Chondrocyte (in vitro differentiated cells): Measurements from ENCODE around the gene GIMAP5. TPM values are rescaled to one million over a fixed set of nuclear protein-coding genes. Genes with fewer than 3 reads are reported as not detected.

ENCODE experiments used
- DNase-seq: peaks from one replicate; pipeline ENCODE4 v3.0.0; 2021; ENCODE audit warnings: mixed read lengths, low spot score
- H3K27ac Mint-ChIP-seq: one replicate; pipeline ENCODE4 v1.8.0; 2021; ENCODE audit warnings: mild to moderate bottlenecking, moderate library complexity, mixed read lengths; ENCODE audit not compliant: unreplicated experiment
- H3K27me3 Mint-ChIP-seq: 2 replicates; pipeline ENCODE4 v1.8.0; 2021; ENCODE audit warnings: low read depth, mixed read lengths
- H3K36me3 Mint-ChIP-seq: 2 replicates; pipeline ENCODE4 v1.8.0; 2021; ENCODE audit warnings: low read depth, mixed read lengths
- H3K4me1 Mint-ChIP-seq: 2 replicates; pipeline ENCODE4 v1.8.0; 2021; ENCODE audit warnings: low read depth, mild to moderate bottlenecking, mixed read lengths
- H3K4me3 Mint-ChIP-seq: one replicate; pipeline ENCODE4 v1.8.0; 2021; ENCODE audit warnings: mild to moderate bottlenecking, moderate library complexity, mixed read lengths; ENCODE audit not compliant: unreplicated experiment
- H3K9me3 Mint-ChIP-seq: 2 replicates; pipeline ENCODE4 v1.8.0; 2021; ENCODE audit warnings: low read depth, mixed read lengths
- CTCF ChIP-seq: fragments of 200-600 bp; sonication (generic); IDR thresholded peaks from 2 replicates; pipeline ENCODE4 v1.5.0; 2021; ENCODE audit warnings: antibody characterized with exemption, mild to moderate bottlenecking, moderate library complexity
- total RNA-seq: library from RNA; stranded (reverse); gene quantifications from 3 replicates; pipeline ENCODE4 v1.2.1, GENCODE V29; 2021

GIMAP5 gene
- total RNA-seq, 1 donor from 2014 or later, result not detected

- H3K9me3 Mint-ChIP-seq, result no peaks in the 10 kb centered on the region
- no peak for TF ChIP-seq CTCF
- H3K27me3 Mint-ChIP-seq, result peaks cover 38% of the 10 kb centered on the region
These were observed 47.7 kb downstream of the GIMAP5 start for GRCh38 chr7:150784954-150785353.

GRCh38 chr7:150787321-150788281, 50.4 kb downstream of the GIMAP5 start:
- Mint-ChIP-seq H3K27ac (no peak overlapping the region), H3K4me1 (no peaks in the 10 kb centered on the region), H3K9me3 (no peaks in the 10 kb centered on the region), H3K27me3 (peaks cover 37% of the 10 kb centered on the region), H3K4me3 (no peak overlapping the region), H3K36me3 (no peaks in the 10 kb centered on the region)
- DNase-seq, result no peak
- no peak for TF ChIP-seq CTCF

More at GRCh38 chr7:150784954-150785353, 47.7 kb downstream of the GIMAP5 start:
- H3K4me3 Mint-ChIP-seq, result no peak overlapping the region
- H3K36me3 Mint-ChIP-seq, result no peaks in the 10 kb centered on the region
- H3K4me1 Mint-ChIP-seq, result no peaks in the 10 kb centered on the region
- H3K27ac Mint-ChIP-seq, result no peak overlapping the region
- DNase-seq, result no peak

- DNase-seq, result no peak
- no peaks in the 10 kb centered on the region for H3K36me3 Mint-ChIP-seq
- no peak overlapping the region for H3K4me3 Mint-ChIP-seq
- no peaks in the 10 kb centered on the region for H3K4me1 Mint-ChIP-seq
- H3K9me3 Mint-ChIP-seq, result no peaks in the 10 kb centered on the region
- H3K27ac Mint-ChIP-seq, result no peak overlapping the region
- peaks cover 34% of the 10 kb centered on the region for H3K27me3 Mint-ChIP-seq
- TF ChIP-seq CTCF, result no peak
These were observed 51.5 kb downstream of the GIMAP5 start for GRCh38 chr7:150788474-150789269.

GRCh38 chr7:150790416-150791075, 53.3 kb downstream of the GIMAP5 start:
- Mint-ChIP-seq H3K9me3 (no peaks in the 10 kb centered on the region), H3K36me3 (no peaks in the 10 kb centered on the region), H3K27me3 (peaks cover 23% of the 10 kb centered on the region), H3K27ac (no peak overlapping the region), H3K4me1 (no peaks in the 10 kb centered on the region), H3K4me3 (no peak overlapping the region)
- TF ChIP-seq CTCF, result no peak
- DNase-seq, result no peak

- TF ChIP-seq CTCF, result no peak
- no peak overlapping the region for H3K4me3 Mint-ChIP-seq
- H3K9me3 Mint-ChIP-seq, result no peaks in the 10 kb centered on the region
- H3K36me3 Mint-ChIP-seq, result no peaks in the 10 kb centered on the region
- DNase-seq, result no peak
- H3K27ac Mint-ChIP-seq, result no peak overlapping the region
- peaks cover 21% of the 10 kb centered on the region for H3K27me3 Mint-ChIP-seq
- no peaks in the 10 kb centered on the region for H3K4me1 Mint-ChIP-seq
These were observed 54.1 kb downstream of the GIMAP5 start for GRCh38 chr7:150791304-150791703.
